MCF 10A (cell line): ENCODE results near the gene CHID1. TPM values are rescaled to one million over a fixed set of nuclear protein-coding genes. Genes with fewer than 3 reads are reported as not detected.

ENCODE experiments used
- BruUV-seq: library from RNA; stranded (reverse); fragments of 400-500 nt; replicated peaks from 2 replicates; lab custom pipeline; 2021; lab: Mats Ljungman, UMichigan
- CTCF ChIA-PET: fragments of 300-600 bp; sonication (Branson Sonifier 250); formaldehyde crosslinking; extraction: SDS; loops from one replicate; lab custom pipeline; 2021; ENCODE audit warnings: antibody characterized with exemption, inconsistent platforms; lab: Yijun Ruan, JAX
- POLR2A ChIA-PET: fragments of 300-600, 350-650 bp; sonication (Branson Sonifier 250); formaldehyde crosslinking; extraction: SDS; loops from one replicate; lab custom pipeline; 2020; ENCODE audit warnings: antibody characterized with exemption, inconsistent platforms; lab: Yijun Ruan, JAX
- DNase-seq: peaks from one replicate; pipeline ENCODE4 v3.0.0-alpha.2; 2018; ENCODE audit not compliant: unreplicated experiment
- H3K27ac Mint-ChIP-seq: one replicate; pipeline ENCODE4 v1.8.0; 2022; ENCODE audit warnings: mild to moderate bottlenecking, low read depth, mixed read lengths; ENCODE audit not compliant: unreplicated experiment
- H3K27me3 Mint-ChIP-seq: one replicate; pipeline ENCODE4 v1.8.0; 2022; ENCODE audit warnings: mixed read lengths; ENCODE audit not compliant: insufficient read depth, unreplicated experiment
- H3K36me3 Mint-ChIP-seq: one replicate; pipeline ENCODE4 v1.8.0; 2022; ENCODE audit warnings: mild to moderate bottlenecking, moderate library complexity, mixed read lengths; ENCODE audit not compliant: insufficient read depth, unreplicated experiment
- H3K4me1 Mint-ChIP-seq: one replicate; pipeline ENCODE4 v1.8.0; 2022; ENCODE audit warnings: mixed read lengths; ENCODE audit not compliant: insufficient read depth, unreplicated experiment
- H3K4me3 Mint-ChIP-seq: one replicate; pipeline ENCODE4 v1.8.0; 2022; ENCODE audit warnings: mild to moderate bottlenecking, moderate library complexity, mixed read lengths; ENCODE audit not compliant: unreplicated experiment
- H3K9me3 Mint-ChIP-seq: one replicate; pipeline ENCODE4 v1.8.0; 2022; ENCODE audit warnings: mixed read lengths; ENCODE audit not compliant: unreplicated experiment
- intact Hi-C: fragments of 100-400 bp; cut with micrococcal nuclease; formaldehyde crosslinking; loops from 2 replicates; pipeline ENCODE4 v1.14.1; 2022
- total RNA-seq: library from RNA; stranded (reverse); gene quantifications from 2 replicates; pipeline ENCODE4 v1.2.3, GENCODE V29; 2022
- TF ChIP-seq, protein P1 (sequence below): fragments of 200-600 bp; IDR thresholded peaks from one replicate; pipeline ENCODE4 v1.8.0; 2022; ENCODE audit warnings: antibody characterized with exemption, mild to moderate bottlenecking; ENCODE audit not compliant: unreplicated experiment

CHID1 gene
- total RNA-seq, 1 experiment from 2014 or later = 94.8 TPM

DNA sequence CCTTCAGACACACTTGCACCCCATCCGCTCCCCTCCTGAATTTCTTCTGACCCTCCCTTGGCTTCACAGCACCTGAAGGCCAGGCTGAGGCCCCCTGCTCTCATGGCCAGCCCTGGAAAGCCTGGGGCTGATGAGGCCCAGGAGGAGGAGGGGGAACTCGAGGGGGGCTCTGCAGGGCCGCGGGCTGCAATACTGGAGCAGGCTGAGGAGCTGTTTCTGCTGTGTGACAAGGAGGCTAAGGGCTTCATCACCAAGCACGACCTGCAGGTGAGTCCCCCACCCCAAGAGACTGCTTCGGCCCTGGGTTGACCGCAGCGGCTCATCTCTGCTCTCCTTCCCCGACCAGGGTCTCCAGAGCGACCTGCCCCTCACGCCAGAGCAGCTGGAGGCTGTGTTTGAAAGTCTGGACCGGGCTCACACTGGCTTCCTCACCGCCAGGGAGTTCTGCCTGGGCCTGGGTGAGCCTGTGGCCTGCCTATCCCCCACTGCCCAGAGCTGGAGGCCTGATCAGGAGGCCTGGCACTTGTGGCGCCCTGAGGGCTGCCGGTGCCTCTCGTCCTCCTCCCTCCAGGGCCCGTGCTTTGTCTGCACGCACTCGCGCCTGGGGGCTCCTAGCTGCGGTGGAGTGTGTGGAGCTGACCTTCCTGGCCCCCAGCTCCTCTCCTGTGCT lies 82.0 kb downstream of the CHID1 start:
- TF ChIP-seq, protein P1, sequence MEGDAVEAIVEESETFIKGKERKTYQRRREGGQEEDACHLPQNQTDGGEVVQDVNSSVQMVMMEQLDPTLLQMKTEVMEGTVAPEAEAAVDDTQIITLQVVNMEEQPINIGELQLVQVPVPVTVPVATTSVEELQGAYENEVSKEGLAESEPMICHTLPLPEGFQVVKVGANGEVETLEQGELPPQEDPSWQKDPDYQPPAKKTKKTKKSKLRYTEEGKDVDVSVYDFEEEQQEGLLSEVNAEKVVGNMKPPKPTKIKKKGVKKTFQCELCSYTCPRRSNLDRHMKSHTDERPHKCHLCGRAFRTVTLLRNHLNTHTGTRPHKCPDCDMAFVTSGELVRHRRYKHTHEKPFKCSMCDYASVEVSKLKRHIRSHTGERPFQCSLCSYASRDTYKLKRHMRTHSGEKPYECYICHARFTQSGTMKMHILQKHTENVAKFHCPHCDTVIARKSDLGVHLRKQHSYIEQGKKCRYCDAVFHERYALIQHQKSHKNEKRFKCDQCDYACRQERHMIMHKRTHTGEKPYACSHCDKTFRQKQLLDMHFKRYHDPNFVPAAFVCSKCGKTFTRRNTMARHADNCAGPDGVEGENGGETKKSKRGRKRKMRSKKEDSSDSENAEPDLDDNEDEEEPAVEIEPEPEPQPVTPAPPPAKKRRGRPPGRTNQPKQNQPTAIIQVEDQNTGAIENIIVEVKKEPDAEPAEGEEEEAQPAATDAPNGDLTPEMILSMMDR = no peak
- BruUV-seq = no TSS peak
- DNase-seq = no peak
- Mint-ChIP-seq H3K9me3 (no peaks in the 10 kb centered on the region), H3K4me1 (peaks cover 10% of the 10 kb centered on the region), H3K27ac (no peak overlapping the region), H3K27me3 (no peaks in the 10 kb centered on the region), H3K4me3 (peak overlapping the region; percentile 36), H3K36me3 (peaks cover 18% of the 10 kb centered on the region)
- ChIA-PET POLR2A (interaction anchor here (0.7 to 11.4 kb wide), 4 partner anchors 8 to 291 kb away, joined by 3 to 274 read pairs (median 3); partner anchors contain the start of genes EPS8L2, LRRC56 and PNPLA2), CTCF (no interaction called here)
- intact Hi-C loops = no loop called here

DNA sequence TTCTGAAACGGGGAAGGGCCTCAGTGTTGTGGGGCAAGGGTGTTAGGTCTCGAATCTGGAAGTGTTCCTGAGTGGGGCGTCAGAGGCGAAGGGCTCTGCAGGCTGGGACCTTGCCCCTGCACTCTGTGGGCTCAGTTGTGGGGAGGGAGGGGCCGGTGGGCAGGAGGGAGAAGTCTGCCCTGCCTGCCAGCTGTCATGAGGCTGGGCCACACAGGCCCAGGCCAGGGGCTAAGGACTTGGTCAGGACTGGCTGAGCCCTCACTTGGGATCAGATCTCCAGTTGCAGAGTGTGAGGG lies 82.8 kb downstream of the CHID1 start, which contains the start of gene CRACR2B:
CRACR2B (plus strand) TSS at position 23 of the 296 bp plus-strand sequence. CDS start 689 bp downstream, outside the sequence.
- peak within 1 kb of the TSS; percentile 36 for H3K4me3 Mint-ChIP-seq
- ChIA-PET CTCF (interaction anchor here (0.7 kb wide), 1 partner anchor 370 kb away, joined by 9 read pairs; no protein-coding TSS in a partner anchor), POLR2A (interaction anchor here (0.6 to 1.2 kb wide), 2 partner anchors 72 to 122 kb away, joined by 3 read pairs; partner anchors contain the start of gene EPS8L2)
- TF ChIP-seq, protein P1 = no peak
- no peaks in the 10 kb centered on the region for H3K9me3 Mint-ChIP-seq
- DNase-seq = no peak
- intact Hi-C loops = no loop called here
- no peaks in the 10 kb centered on the region for H3K27me3 Mint-ChIP-seq
- no TSS peak for BruUV-seq
- no peak within 1 kb of the TSS for H3K27ac Mint-ChIP-seq
- peaks cover 10% of the 10 kb centered on the region for H3K4me1 Mint-ChIP-seq
- peaks cover 25% of the 10 kb centered on the region for H3K36me3 Mint-ChIP-seq

DNA sequence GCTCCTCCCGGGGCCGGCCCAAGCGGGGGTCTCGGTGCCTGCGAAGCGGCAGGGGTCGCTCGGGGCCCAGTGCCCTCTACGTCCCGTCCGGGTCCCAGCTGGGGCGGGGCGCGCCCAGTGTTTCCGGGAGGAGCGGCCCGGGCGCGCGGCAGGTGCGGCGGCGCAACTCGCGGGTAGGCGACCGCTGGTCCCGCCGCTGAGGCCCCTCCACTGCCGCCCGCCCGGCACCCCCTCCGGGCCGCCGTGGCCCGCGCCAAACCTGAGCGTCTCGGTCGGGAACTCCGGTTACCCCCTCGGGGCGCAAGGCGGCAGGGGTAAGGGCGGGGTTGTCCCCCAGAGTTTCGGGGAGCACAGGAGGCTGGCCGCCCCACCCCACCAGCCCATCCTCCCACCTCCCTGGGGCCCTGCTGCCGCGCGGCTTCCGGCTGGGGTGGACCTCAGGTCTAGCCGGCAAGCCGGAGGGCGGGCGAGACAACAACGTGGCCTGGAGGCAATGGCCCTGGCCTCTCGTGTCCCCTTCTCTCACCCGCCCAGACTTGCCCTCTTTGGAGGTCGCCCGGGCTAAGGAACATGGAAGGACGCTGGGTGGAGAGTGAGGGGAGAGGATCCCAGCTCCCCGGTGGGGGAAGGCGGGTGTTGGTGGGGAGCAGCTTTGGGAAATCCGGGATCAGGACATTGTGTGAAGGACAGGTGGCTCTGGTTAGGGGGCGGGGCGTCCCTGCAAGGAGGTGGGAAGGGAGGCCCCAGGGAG lies 83.3 kb downstream of the CHID1 start:
- ChIA-PET POLR2A (interaction anchor here (0.6 to 1.2 kb wide), 3 partner anchors 71 to 169 kb away, joined by 3 read pairs; partner anchors contain the start of gene EPS8L2), CTCF (interaction anchor here (0.7 kb wide), 1 partner anchor 370 kb away, joined by 9 read pairs; no protein-coding TSS in a partner anchor)
- no peaks in the 10 kb centered on the region for H3K9me3 Mint-ChIP-seq
- intact Hi-C loops = no loop called here
- no peak overlapping the region for H3K27ac Mint-ChIP-seq
- peaks cover 31% of the 10 kb centered on the region for H3K36me3 Mint-ChIP-seq
- no peaks in the 10 kb centered on the region for H3K27me3 Mint-ChIP-seq
- peak overlapping the region; percentile 36 for H3K4me3 Mint-ChIP-seq
- BruUV-seq = no TSS peak
- TF ChIP-seq, protein P1 = no peak
- H3K4me1 Mint-ChIP-seq = peaks cover 12% of the 10 kb centered on the region
- no peak for DNase-seq

DNA sequence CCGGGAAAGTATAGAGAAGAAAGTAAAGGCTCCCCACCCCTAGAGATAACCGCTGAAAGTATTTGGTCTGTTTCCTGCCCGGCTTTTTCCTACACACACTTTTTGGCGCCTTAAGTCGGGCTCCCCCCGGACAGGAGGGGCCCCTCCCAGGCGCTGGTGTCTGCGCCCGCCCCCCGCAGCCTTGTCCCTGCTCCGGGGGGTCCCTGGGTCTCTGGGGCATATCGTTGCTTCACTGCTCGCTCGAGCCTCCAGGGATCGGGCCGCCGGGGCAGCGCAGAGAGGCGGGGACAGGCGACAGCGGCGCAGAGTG lies 83.8 kb downstream of the CHID1 start:
- ChIA-PET POLR2A (no interaction called here), CTCF (no interaction called here)
- H3K4me3 Mint-ChIP-seq = no peak overlapping the region
- no peak for DNase-seq
- TF ChIP-seq, protein P1 = no peak
- H3K4me1 Mint-ChIP-seq = peaks cover 9% of the 10 kb centered on the region
- no peaks in the 10 kb centered on the region for H3K27me3 Mint-ChIP-seq
- H3K36me3 Mint-ChIP-seq = peaks cover 34% of the 10 kb centered on the region
- H3K9me3 Mint-ChIP-seq = no peaks in the 10 kb centered on the region
- no peak overlapping the region for H3K27ac Mint-ChIP-seq
- BruUV-seq = no TSS peak
- intact Hi-C loops = no loop called here
